Epithelial cell of esophagus (primary cell): ENCODE measurements around the gene RC3H2.
A peak's percentile ranks its signal among the peaks of the same experiment; 100 is the strongest.

ENCODE experiments used
- DNase-seq: peaks from one replicate; pipeline ENCODE4 v3.0.0; 2010; ENCODE audit warnings: low read depth
- H3K4me3 ChIP-seq: 2 replicates; pipeline ENCODE4 v1.5.1; 2011; ENCODE audit warnings: mild to moderate bottlenecking, low read length, control low read depth
- TF ChIP-seq, protein P1 (sequence below): IDR thresholded peaks from 2 replicates; pipeline ENCODE4 v1.5.1; 2011; ENCODE audit warnings: low read depth, mild to moderate bottlenecking, low read length, control low read depth, inconsistent platforms; ENCODE audit not compliant: insufficient read depth; ENCODE audit errors: missing control alignments

The RC3H2 gene

DNA sequence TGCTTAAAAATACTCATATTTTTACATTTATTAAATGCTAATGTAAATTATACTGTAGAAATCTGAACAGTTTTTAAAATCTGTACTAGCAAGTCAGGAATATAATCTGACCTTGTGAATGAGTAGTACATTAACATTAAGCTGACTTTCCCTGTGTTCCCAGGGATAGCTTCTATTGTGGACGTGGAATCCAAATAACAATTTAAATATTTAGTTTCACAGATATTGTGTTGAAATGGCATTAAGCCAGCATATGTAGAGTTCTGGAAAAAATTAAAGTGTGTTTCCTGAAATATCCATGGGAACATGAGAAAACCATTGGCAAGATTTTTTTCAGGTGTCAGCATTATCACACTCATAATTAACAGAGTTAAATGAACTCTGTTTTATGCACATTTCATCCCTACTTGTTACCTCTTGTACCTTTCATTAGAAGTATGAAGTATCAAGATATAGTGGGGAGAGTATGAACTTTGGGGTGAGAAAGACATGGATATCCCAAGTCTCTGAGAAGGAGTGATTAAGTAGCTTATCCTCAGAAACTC, 41.4 kb upstream of the RC3H2 start:
- H3K4me3 ChIP-seq = no peak overlapping the region
- DNase-seq = no peak
- TF ChIP-seq, protein P1, sequence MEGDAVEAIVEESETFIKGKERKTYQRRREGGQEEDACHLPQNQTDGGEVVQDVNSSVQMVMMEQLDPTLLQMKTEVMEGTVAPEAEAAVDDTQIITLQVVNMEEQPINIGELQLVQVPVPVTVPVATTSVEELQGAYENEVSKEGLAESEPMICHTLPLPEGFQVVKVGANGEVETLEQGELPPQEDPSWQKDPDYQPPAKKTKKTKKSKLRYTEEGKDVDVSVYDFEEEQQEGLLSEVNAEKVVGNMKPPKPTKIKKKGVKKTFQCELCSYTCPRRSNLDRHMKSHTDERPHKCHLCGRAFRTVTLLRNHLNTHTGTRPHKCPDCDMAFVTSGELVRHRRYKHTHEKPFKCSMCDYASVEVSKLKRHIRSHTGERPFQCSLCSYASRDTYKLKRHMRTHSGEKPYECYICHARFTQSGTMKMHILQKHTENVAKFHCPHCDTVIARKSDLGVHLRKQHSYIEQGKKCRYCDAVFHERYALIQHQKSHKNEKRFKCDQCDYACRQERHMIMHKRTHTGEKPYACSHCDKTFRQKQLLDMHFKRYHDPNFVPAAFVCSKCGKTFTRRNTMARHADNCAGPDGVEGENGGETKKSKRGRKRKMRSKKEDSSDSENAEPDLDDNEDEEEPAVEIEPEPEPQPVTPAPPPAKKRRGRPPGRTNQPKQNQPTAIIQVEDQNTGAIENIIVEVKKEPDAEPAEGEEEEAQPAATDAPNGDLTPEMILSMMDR = no peak

DNA sequence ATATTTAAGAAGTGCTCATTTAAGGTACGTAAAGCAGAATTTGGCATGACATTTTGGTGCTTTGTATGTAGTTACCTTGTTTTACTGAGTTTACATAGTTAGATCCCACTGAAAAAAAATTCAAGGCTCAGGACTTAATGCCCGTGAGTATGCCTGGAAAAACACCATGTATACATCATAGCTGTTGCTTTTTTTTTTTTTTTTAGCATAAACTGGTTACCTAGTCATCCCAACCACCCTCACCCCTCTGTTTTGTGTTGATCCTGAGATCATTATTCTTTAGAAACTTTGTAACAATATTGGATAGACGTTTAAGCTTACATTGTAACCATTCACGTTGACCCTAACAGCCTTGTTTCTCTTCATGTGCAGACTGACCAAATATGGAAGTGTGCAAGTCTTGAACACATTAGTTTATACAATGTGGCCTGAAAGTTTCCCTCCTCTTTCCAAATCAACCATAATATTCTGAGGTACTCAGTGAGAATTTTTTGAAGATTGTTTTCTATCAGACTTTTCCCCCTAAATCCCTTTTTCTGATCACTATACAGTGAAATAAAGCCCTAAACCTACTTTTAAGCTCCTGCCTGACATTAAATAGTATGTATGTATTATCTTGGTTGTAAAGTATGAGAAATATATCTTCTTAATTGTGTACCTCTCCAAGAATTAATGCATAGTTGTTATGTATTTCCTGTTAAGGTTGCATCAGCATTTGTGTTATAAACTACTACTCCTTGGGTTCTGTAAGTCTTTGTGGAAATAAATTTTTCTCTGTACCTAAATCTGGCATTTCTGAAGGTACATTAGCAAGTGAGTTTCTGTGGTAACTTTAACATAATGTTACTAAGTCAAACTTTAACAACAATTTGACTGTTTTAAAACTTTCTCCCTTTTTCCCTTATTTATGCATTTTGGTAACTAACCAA, 40.1 kb upstream of the RC3H2 start:
- no peak for DNase-seq
- H3K4me3 ChIP-seq = no peak overlapping the region
- TF ChIP-seq, protein P1 = no peak

DNA sequence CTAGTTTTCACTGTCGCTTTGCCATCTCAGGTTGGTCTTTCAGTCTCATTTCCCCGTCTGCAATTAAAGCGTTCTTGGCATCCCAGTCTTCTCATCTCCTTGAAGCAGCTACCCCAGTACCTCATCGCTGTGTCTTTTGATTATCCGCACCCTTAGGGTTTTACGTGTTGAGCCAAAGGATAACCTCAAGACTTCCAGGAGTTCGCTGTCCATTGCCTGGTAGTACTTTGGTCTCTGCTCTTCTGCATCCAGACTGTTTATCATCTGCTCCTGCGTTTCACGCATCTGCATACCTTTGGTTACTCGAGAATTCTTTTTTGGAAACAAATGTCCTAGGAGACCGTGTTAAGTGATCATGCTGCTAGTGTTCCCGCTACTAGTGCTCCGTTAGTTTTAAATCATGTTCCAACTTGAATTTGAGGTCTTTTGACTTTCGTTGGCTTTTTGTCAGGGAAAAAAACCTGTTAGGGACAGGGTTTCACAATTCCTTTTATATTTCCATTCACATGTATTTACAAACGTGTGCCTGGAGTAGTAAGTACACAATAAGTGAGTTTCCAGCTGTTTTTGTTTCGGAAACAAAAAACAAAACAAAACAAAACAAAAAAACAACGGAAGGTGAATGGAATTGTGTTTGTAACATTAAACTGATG, 36.5 kb upstream of the RC3H2 start:
- H3K4me3 ChIP-seq = peak overlapping the region; percentile 63
- TF ChIP-seq, protein P1 = no peak
- DNase-seq = peak; percentile 72

DNA sequence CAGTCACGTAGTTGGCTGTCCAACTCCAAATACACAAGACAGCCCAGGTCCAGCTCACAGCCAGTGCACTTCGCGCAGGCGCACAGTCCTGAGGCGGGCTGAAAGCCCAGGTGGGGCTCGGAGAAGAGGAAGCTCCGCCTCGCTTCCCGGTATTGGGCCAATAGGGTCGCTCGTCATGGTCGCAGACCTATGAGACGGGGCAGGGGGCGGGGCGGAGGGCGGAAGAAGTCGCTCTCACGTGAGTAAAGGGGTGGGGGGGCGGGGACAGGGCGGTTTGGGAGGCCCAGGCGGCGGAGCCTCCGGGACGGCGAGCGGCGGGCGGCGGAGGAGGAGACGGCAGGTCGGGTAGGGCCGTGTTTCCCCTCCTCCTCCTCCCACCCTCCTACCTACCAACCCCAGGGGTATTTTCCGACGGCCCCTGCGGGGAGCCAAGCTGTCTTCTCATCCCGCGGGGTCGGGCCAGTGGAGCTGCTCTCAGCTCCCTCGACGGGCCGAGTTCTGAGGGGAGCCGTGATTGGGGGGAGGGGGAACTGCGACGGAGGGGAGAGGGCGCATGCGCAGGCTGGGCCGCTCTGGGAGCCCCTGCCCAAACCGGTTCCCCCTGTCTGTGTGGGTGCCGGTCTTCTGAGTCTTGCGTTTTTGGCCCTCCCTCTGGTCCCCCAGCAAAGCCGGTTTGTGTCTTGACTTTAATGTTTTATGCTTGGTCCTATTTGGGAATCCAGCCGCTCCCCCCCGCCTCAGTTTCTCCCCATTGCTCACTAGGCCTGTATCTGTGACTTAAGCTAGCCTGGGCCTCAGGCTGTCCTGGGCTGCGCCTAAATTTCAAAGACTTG, 35.8 kb upstream of the RC3H2 start, which contains the start of gene RABGAP1:
RABGAP1 (plus strand) TSS at position 272 of the 833 bp plus-strand sequence. CDS start 16,040 bp downstream, outside the sequence.
- TF ChIP-seq, protein P1 = no peak
- peak; percentile 99 for DNase-seq
- peak within 1 kb of the TSS; percentile 63 for H3K4me3 ChIP-seq

DNA sequence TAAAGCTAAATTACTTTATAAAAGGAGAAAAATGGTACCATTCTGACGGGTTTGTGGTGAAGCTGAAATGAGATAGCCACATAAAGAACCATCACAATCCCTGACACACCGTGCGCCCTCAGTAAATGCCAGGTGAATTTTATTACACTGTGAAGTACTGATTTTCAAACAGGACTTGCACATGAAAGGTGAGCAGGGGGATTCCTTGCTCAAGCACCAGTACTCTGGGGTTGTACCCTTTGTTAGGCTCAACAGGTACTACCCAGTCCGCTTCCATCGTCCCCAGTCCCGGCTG, 35.2 kb upstream of the RC3H2 start:
- TF ChIP-seq, protein P1 = no peak
- no peak for DNase-seq
- peak overlapping the region; percentile 29 for H3K4me3 ChIP-seq

DNA sequence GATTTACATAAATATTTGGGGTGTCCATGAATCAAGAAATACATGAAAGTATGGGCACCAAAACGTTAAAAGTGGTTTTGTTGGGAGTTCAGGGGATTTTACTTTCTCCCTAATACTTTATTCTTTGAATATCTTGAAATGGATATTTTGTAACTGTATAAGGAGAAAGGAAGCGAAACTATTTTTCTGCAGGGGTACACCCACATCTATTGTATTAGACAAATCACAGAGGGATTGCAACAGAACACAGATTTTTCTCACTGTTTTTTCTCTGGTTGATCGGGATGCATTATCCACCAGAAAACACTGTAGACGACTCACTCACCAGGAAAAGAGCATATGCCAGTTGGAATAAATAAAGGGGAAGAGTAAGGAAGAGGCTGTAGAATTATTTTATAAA, 34.4 kb upstream of the RC3H2 start:
- no peak for DNase-seq
- TF ChIP-seq, protein P1 = no peak
- H3K4me3 ChIP-seq = no peak overlapping the region
